GM12878 (cell line): Measurements from ENCODE around the gene ZNF212. TPM values are rescaled to one million over a fixed set of nuclear protein-coding genes. Genes with fewer than 3 reads are reported as not detected.
A peak's percentile ranks its signal among the peaks of the same experiment; 100 is the strongest.

ENCODE experiments used
- ATF7 ChIP-seq: fragments of 450-650 bp; IDR thresholded peaks from 2 replicates; pipeline ENCODE4 v1.6.1; 2016; ENCODE audit warnings: low read depth, mild to moderate bottlenecking
- BHLHE40 ChIP-seq, 2 experiments: fragments of 450-650 bp in 1 of 2; IDR thresholded peaks; 2 replicates each; pipeline ENCODE4 v1.6.1; 2011 to 2017; ENCODE audit warnings: low read depth in 2 of 2, borderline replicate concordance in 1 of 2, improper control_type of control experiment in 1 of 2, low read length in 1 of 2, mild to moderate bottlenecking in 1 of 2
- BMI1 ChIP-seq: fragments of 450-650 bp; IDR thresholded peaks from 2 replicates; pipeline ENCODE4 v1.6.1; 2016; ENCODE audit warnings: mild to moderate bottlenecking, moderate library complexity, borderline replicate concordance
- CBX3 ChIP-seq: fragments of 200-600 bp; sonication (generic); IDR thresholded peaks from 2 replicates; pipeline ENCODE4 v1.6.1; 2016; ENCODE audit warnings: low read depth, borderline replicate concordance
- CHD1 ChIP-seq: IDR thresholded peaks from 2 replicates; pipeline ENCODE4 v1.6.1; 2012; ENCODE audit warnings: low read depth, low read length, improper control_type of control experiment
- DPF2 ChIP-seq: fragments of 450-650 bp; IDR thresholded peaks from 2 replicates; pipeline ENCODE4 v1.6.1; 2017; ENCODE audit warnings: mild to moderate bottlenecking
- E2F8 ChIP-seq: fragments of 450-650 bp; IDR thresholded peaks from 2 replicates; pipeline ENCODE4 v1.6.1; 2018; ENCODE audit warnings: mild to moderate bottlenecking, low read depth, moderate library complexity; ENCODE audit not compliant: partially characterized antibody
- HDAC6 ChIP-seq: fragments of 200-600 bp; sonication (generic); IDR thresholded peaks from one replicate; pipeline ENCODE4 v1.8.0; 2017; ENCODE audit warnings: antibody characterized with exemption; ENCODE audit not compliant: unreplicated experiment
- IRF5 ChIP-seq: fragments of 450-650 bp; IDR thresholded peaks from 2 replicates; pipeline ENCODE4 v1.6.1; 2017; ENCODE audit warnings: borderline replicate concordance
- MYB ChIP-seq: fragments of 150-350 bp; IDR thresholded peaks from 2 replicates; pipeline ENCODE4 v1.6.1; 2014; ENCODE audit warnings: mild to moderate bottlenecking, low read depth, low read length, borderline replicate concordance
- NFYB ChIP-seq: IDR thresholded peaks from 2 replicates; pipeline ENCODE4 v1.6.1; 2011; ENCODE audit warnings: low read depth, mild to moderate bottlenecking, low read length, improper control_type of control experiment, moderate library complexity; ENCODE audit not compliant: insufficient read depth
- NR2F1 ChIP-seq: fragments of 450-650 bp; conservative IDR thresholded peaks from 2 replicates; pipeline ENCODE4 v1.6.1; 2017; ENCODE audit warnings: mild to moderate bottlenecking
- RAD51 ChIP-seq: fragments of 450-650 bp; IDR thresholded peaks from 2 replicates; pipeline ENCODE4 v1.6.1; 2016; ENCODE audit warnings: moderate library complexity, mild to moderate bottlenecking, inconsistent platforms
- RB1 ChIP-seq: fragments of 450-650 bp; formaldehyde crosslinking; IDR thresholded peaks from 2 replicates; pipeline ENCODE4 v1.6.1; 2017; ENCODE audit warnings: mild to moderate bottlenecking, borderline replicate concordance
- SMARCA5 ChIP-seq: fragments of 450-650 bp; IDR thresholded peaks from 2 replicates; pipeline ENCODE4 v1.6.1; 2017; ENCODE audit warnings: mild to moderate bottlenecking
- STAT1 ChIP-seq: fragments of 450-650 bp; conservative IDR thresholded peaks from 2 replicates; pipeline ENCODE4 v1.6.1; 2014; ENCODE audit warnings: antibody characterized with exemption, mild to moderate bottlenecking
- USF1 ChIP-seq: IDR thresholded peaks from 2 replicates; pipeline ENCODE4 v1.6.1; 2011; ENCODE audit warnings: borderline replicate concordance, low read depth, mild to moderate bottlenecking, moderate library complexity, mixed read lengths, low read length; ENCODE audit not compliant: insufficient read depth; ENCODE audit errors: extremely low read length
- WRNIP1 ChIP-seq: IDR thresholded peaks from 2 replicates; pipeline ENCODE4 v1.6.1; 2011; ENCODE audit warnings: low read depth, low read length, improper control_type of control experiment, borderline replicate concordance
- ZNF217 ChIP-seq: fragments of 450-650 bp; IDR thresholded peaks from 2 replicates; pipeline ENCODE4 v1.6.1; 2017; ENCODE audit warnings: antibody characterized with exemption, mild to moderate bottlenecking
- ZNF687 ChIP-seq: fragments of 450-650 bp; IDR thresholded peaks from 2 replicates; pipeline ENCODE4 v1.6.1; 2017; ENCODE audit warnings: mild to moderate bottlenecking, moderate library complexity
- polyA plus RNA-seq, 11 experiments: library from polyadenylated mRNA; depleted of rRNA in 4 of 11; unstranded in 6 of 11; stranded (reverse) in 5 of 11; fragments of >200 nt; fragmentation: Nextera tagmentation in 4 of 11; fragmentation: Illumina TruSeq in 1 of 11; extraction: Ambion mirVana in 4 of 11; extraction: Trizol in 1 of 11; gene quantifications; 1 replicate in 1 of 11; 2 replicates in 10 of 11; pipeline versions ENCODE4 v1.2.1 to v1.2.3, GENCODE V29; 2011 to 2016; ENCODE audit warnings: inconsistent platforms in 2 of 11, missing spikeins in 2 of 11, low read depth in 1 of 11
- total RNA-seq, 4 experiments: library from RNA; depleted of rRNA in 3 of 4; stranded (reverse); fragments of >200 nt in 3 of 4; fragmentation: Illumina TruSeq in 1 of 4; extraction: Trizol in 1 of 4; gene quantifications; 2 replicates each; pipeline versions ENCODE4 v1.2.1 to v1.2.3, GENCODE V29; 2013 to 2021

ZNF212 gene
- total and polyA plus RNA-seq, 10 of the 15 experiments (the other 5 are each of a cell fraction or from before 2014, with no cell fraction given), result 1.2 to 11.6 (median 5.4) TPM

GRCh38 chr7:149195180-149196150 lies 44.0 kb upstream of the ZNF212 start, which contains the start of gene ZNF282 (continued):
- peak; percentile 28; the same call in 1 of the 2 replicates for TF ChIP-seq ZNF687
- TF ChIP-seq USF1, result no peak
- no peak for TF ChIP-seq WRNIP1
- TF ChIP-seq DPF2, result 0 out of 2 replicates have a peak, but pooled peaks have one; percentile 66
- TF ChIP-seq CHD1, result no peak
- no peak for TF ChIP-seq IRF5
- TF ChIP-seq RAD51, result no peak
- peak in 1 of 2 experiments; percentile 41; a peak in 1 of 4 replicates for TF ChIP-seq BHLHE40 (IDR thresholded peaks at IDR 0.05; ENCODE audit: borderline replicate concordance in 1 of 2, low read depth in 2 of 2, low read length in 1 of 2)
- TF ChIP-seq CBX3, result no peak
- no peak for TF ChIP-seq HDAC6
- TF ChIP-seq E2F8, result no peak
- TF ChIP-seq ATF7, result no peak
- TF ChIP-seq STAT1, result no peak
- no peak for TF ChIP-seq MYB
- peak; percentile 90 for TF ChIP-seq SMARCA5
- TF ChIP-seq NFYB, result 0 out of 2 replicates have a peak, but pooled peaks have one; percentile 34
- TF ChIP-seq NR2F1, result peak; percentile 60; the same call in 1 of the 2 replicates
- TF ChIP-seq RB1, result peak; percentile 81; the same call in 1 of the 2 replicates
- peak; percentile 19; the same call in 1 of the 2 replicates for TF ChIP-seq ZNF217
- no peak for TF ChIP-seq BMI1
